SK-N-MC (cell line): Measurements from ENCODE around the gene SAG.

Experiments
- EZH2 ChIP-seq: fragments of 200-600 bp; sonication (generic); IDR thresholded peaks from one replicate; pipeline ENCODE4 v1.6.1; 2017; ENCODE audit warnings: antibody characterized with exemption
- POLR2AphosphoS5 ChIP-seq: IDR thresholded peaks from 2 replicates; pipeline ENCODE4 v1.6.1; 2012; ENCODE audit warnings: mild to moderate bottlenecking, low read depth, low read length, borderline replicate concordance

- TF ChIP-seq POLR2AphosphoS5 = no peak
- TF ChIP-seq EZH2 = no peak
Observed at GRCh38 chr2:233359823-233360222, 52.2 kb downstream of the SAG start.
